HEK293 (cell line): Measurements from ENCODE around the gene CA6.
"Not testable (repeated sequence)": the region's sequence is repeated elsewhere in the genome, so short reads cannot be mapped to it uniquely, and the experiment has no call there.

Experiments
- CTCF ChIP-seq: fragments of 450-650 bp; formaldehyde crosslinking; IDR thresholded peaks from 2 replicates; pipeline ENCODE4 v1.5.1; 2016; ENCODE audit warnings: missing biosample characterization, missing genetic modification characterization
- ZBTB21 ChIP-seq: fragments of 450-650 bp; formaldehyde crosslinking; IDR thresholded peaks from 2 replicates; pipeline ENCODE4 v1.5.1; 2017; ENCODE audit warnings: missing biosample characterization, missing genetic modification characterization
- ZNF10 ChIP-seq: fragments of 450-650 bp; formaldehyde crosslinking; IDR thresholded peaks from 2 replicates; pipeline ENCODE4 v1.5.1; 2017; ENCODE audit warnings: missing biosample characterization, missing genetic modification characterization
- ZNF362 ChIP-seq: fragments of 450-650 bp; formaldehyde crosslinking; IDR thresholded peaks from 2 replicates; pipeline ENCODE4 v1.5.1; 2016; ENCODE audit warnings: missing biosample characterization, missing genetic modification characterization
- TF ChIP-seq, protein P1 (sequence below): fragments of 450-650 bp; IDR thresholded peaks from 2 replicates; pipeline ENCODE4 v1.5.1; 2018; ENCODE audit warnings: missing biosample characterization, missing genetic modification characterization
- TF ChIP-seq, protein P2 (sequence below): fragments of 450-650 bp; formaldehyde crosslinking; IDR thresholded peaks from 2 replicates; pipeline ENCODE4 v1.5.1; 2016; ENCODE audit warnings: missing biosample characterization, missing genetic modification characterization, low read depth

DNA sequence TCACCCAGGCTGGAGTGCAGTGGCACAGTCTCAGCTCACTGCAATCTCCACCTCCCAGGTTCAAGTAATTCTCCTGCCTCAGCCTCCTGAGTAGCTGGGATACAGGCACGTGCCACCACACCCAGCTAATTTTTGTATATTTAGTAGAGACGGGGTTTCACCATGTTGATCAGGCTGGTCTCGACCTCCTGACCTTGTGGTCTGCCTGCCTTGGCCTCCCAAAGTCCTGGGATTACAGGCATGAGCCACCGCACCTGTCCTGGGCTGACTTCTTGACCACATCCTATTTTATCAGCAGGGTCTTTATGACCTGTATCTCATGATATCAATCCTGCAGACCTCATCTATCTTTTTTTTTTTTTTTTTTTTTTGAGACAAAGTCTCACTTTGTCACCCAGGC is 45.0 kb upstream of the CA6 start:
- TF ChIP-seq CTCF (tag by site-specific recombination); ZBTB21 (tag by site-specific recombination); ZNF362; ZNF10 (tag by site-specific recombination): not testable (repeated sequence)
- TF ChIP-seq, protein P1, sequence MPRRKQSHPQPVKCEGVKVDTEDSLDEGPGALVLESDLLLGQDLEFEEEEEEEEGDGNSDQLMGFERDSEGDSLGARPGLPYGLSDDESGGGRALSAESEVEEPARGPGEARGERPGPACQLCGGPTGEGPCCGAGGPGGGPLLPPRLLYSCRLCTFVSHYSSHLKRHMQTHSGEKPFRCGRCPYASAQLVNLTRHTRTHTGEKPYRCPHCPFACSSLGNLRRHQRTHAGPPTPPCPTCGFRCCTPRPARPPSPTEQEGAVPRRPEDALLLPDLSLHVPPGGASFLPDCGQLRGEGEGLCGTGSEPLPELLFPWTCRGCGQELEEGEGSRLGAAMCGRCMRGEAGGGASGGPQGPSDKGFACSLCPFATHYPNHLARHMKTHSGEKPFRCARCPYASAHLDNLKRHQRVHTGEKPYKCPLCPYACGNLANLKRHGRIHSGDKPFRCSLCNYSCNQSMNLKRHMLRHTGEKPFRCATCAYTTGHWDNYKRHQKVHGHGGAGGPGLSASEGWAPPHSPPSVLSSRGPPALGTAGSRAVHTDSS = not testable (repeated sequence)
- TF ChIP-seq, protein P2, sequence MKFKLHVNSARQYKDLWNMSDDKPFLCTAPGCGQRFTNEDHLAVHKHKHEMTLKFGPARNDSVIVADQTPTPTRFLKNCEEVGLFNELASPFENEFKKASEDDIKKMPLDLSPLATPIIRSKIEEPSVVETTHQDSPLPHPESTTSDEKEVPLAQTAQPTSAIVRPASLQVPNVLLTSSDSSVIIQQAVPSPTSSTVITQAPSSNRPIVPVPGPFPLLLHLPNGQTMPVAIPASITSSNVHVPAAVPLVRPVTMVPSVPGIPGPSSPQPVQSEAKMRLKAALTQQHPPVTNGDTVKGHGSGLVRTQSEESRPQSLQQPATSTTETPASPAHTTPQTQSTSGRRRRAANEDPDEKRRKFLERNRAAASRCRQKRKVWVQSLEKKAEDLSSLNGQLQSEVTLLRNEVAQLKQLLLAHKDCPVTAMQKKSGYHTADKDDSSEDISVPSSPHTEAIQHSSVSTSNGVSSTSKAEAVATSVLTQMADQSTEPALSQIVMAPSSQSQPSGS (tag by site-specific recombination) = not testable (repeated sequence)
